ENCODE measurements around the gene MSRB1.

GRCh38 chr16:1923299-1924034 is 19.5 kb downstream of the MSRB1 start:
- TF ChIP-seq GATA2 (IDR thresholded peaks at IDR 0.05; ENCODE audit: low read depth, low read length): no peak
- no peak for TF ChIP-seq GATA3 (IDR thresholded peaks at IDR 0.05; ENCODE audit: low read depth, low read length)

All from SH-SY5Y (cell line).